ENCODE results near the gene DISC1. TPM values are rescaled to one million over a fixed set of nuclear protein-coding genes. Genes with fewer than 3 reads are reported as not detected.

DISC1 gene
- polyA plus RNA-seq, 1 experiment, result 5.4 TPM

DNA sequence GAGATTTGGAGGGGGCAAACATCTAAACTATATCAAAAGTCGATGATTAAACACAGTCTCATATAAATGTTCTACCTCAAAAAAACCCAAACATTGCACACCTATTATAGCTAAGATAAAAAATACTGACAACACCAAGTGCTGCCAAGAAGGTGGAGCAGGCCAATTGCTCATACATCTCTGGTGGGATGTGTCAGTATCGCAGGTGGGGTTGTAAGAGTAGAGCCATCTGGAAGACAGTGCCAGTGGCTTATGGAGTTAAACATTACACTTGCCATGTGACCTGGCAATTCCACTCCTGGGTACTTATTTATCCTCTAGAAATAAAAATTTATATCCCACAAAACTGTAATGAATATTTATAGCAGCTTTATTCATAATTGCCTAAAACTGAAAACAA is 213.4 kb downstream of the DISC1 start:
- ChIA-PET CTCF (interaction anchor here (0.8 kb wide), 1 partner anchor 27 kb away, joined by 3 read pairs; no protein-coding TSS in a partner anchor), POLR2A (no interaction called here)
- no peak overlapping the region for H3K4me3 ChIP-seq (ENCODE audit: low read depth, low read length)
- TF ChIP-seq, protein P1, sequence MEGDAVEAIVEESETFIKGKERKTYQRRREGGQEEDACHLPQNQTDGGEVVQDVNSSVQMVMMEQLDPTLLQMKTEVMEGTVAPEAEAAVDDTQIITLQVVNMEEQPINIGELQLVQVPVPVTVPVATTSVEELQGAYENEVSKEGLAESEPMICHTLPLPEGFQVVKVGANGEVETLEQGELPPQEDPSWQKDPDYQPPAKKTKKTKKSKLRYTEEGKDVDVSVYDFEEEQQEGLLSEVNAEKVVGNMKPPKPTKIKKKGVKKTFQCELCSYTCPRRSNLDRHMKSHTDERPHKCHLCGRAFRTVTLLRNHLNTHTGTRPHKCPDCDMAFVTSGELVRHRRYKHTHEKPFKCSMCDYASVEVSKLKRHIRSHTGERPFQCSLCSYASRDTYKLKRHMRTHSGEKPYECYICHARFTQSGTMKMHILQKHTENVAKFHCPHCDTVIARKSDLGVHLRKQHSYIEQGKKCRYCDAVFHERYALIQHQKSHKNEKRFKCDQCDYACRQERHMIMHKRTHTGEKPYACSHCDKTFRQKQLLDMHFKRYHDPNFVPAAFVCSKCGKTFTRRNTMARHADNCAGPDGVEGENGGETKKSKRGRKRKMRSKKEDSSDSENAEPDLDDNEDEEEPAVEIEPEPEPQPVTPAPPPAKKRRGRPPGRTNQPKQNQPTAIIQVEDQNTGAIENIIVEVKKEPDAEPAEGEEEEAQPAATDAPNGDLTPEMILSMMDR (IDR thresholded peaks at IDR 0.05; ENCODE audit: low read depth, low read length), result no peak
- H3K27me3 ChIP-seq (ENCODE audit: control insufficient read depth, insufficient read depth, low read length), result no peaks in the 10 kb centered on the region
- no peak for DNase-seq (ENCODE audit: low read depth, low spot score)
- no peak overlapping the region for H3K27ac ChIP-seq (ENCODE audit: low read depth, low read length)
- no peaks in the 10 kb centered on the region for H3K9me3 ChIP-seq (ENCODE audit: control insufficient read depth, insufficient read depth, low read length)

DNA sequence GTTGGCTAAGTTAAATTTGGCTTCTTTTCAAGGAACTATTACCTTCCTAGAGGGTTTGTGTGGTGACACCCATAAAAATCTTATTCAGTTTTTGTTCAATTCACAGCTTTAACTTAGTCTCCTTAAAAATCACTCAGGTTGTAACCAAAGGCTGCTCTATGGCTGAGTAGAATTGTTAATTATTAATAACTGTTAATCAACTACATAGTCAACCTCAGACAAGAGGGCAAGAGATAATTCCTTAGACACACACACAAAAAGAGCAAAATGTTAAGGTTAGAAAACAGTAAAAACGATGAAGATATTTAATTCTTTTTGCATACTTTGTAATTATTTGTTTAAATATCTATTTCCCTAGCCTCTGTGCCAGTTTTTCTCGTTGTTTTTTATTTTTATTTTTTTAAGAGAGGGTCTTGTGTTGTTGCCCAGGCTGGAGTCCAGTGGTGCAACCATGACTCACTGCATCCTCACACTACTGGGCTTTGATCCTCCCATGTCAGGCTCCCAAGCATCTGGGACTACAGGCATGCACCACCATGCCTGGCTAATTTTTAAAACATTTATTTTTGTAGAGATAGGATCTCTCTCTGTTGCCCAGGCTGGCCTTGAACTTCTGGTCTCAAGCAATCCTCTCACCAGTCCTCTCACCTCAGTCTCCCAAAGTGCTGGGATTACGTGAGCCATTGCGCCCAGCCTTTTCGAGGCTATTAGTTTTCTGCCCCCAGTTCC is 215.2 kb downstream of the DISC1 start:
- no peak for DNase-seq (ENCODE audit: low read depth, low spot score)
- ChIA-PET CTCF (no interaction called here), POLR2A (no interaction called here)
- TF ChIP-seq, protein P1 (IDR thresholded peaks at IDR 0.05; ENCODE audit: low read depth, low read length), result no peak
- Histone ChIP-seq H3K4me3 (ENCODE audit: low read depth, low read length) (no peak overlapping the region), H3K27ac (ENCODE audit: low read depth, low read length) (no peak overlapping the region), H3K27me3 (ENCODE audit: control insufficient read depth, insufficient read depth, low read length) (no peaks in the 10 kb centered on the region), H3K9me3 (ENCODE audit: control insufficient read depth, insufficient read depth, low read length) (no peaks in the 10 kb centered on the region)

DNA sequence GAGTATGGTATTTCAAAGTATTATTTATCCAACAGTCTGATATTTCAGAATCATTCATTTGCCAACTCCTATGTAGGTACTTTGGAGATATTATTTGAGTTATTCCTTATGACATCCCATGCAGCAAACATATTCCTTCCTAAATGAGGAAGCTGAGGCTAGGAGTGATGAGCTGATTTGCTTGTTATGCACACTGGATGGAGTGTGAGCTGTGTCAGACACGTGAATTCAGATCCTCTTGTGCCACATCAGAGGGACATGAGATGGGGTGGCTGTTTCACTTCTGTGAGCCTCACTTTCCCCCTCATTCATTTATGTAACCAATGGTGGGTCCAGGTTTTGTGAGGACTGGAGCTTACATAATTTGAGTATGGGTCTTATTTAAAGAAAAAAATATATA is 215.9 kb downstream of the DISC1 start:
- H3K27me3 ChIP-seq (ENCODE audit: control insufficient read depth, insufficient read depth, low read length), result no peaks in the 10 kb centered on the region
- TF ChIP-seq, protein P1 (IDR thresholded peaks at IDR 0.05; ENCODE audit: low read depth, low read length), result no peak
- CTCF ChIA-PET, result no interaction called here
- no peak overlapping the region for H3K4me3 ChIP-seq (ENCODE audit: low read depth, low read length)
- no peak for DNase-seq (ENCODE audit: low read depth, low spot score)
- H3K9me3 ChIP-seq (ENCODE audit: control insufficient read depth, insufficient read depth, low read length), result no peaks in the 10 kb centered on the region
- H3K27ac ChIP-seq (ENCODE audit: low read depth, low read length), result no peak overlapping the region
- POLR2A ChIA-PET, result no interaction called here

DNA sequence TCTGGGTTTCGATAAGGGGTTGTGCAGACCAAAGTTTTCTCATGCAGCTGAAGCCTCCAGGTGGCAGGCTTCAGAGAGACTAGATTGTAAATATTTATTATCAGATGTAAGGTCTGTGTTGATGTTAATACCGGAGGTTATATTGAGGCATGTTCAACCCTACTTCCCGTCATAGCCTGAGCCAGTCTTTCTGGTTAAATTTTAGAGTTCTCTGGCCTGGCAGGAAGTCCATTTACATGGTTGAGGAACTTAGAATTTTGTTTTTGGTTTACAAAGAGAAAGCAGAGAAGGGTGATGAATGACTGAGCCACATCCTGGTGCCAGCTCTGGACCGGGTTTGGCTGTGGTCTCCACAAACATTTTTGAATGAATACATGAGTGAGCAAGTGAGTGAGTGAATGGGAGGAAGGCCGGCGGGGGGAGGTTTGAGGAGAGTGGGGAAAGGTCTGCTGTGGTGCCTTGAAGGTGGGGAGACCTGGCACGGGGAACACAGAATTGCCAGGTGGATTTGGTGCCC is 218.5 kb downstream of the DISC1 start:
- peak overlapping the region; percentile 71 for H3K27ac ChIP-seq (ENCODE audit: low read depth, low read length)
- TF ChIP-seq, protein P1 (IDR thresholded peaks at IDR 0.05; ENCODE audit: low read depth, low read length), result 0 out of 2 replicates have a peak, but pooled peaks have one; percentile 18
- DNase-seq (ENCODE audit: low read depth, low spot score), result peak; percentile 44
- H3K9me3 ChIP-seq (ENCODE audit: control insufficient read depth, insufficient read depth, low read length), result no peaks in the 10 kb centered on the region
- no peaks in the 10 kb centered on the region for H3K27me3 ChIP-seq (ENCODE audit: control insufficient read depth, insufficient read depth, low read length)
- ChIA-PET CTCF (interaction anchor here (0.6 to 1.5 kb wide), 3 partner anchors 44 to 782 kb away, joined by 3 read pairs; no protein-coding TSS in a partner anchor), POLR2A (interaction anchor here (0.7 kb wide), 1 partner anchor 69 kb away, joined by 6 read pairs; no protein-coding TSS in a partner anchor)
- no peak overlapping the region for H3K4me3 ChIP-seq (ENCODE audit: low read depth, low read length)

DNA sequence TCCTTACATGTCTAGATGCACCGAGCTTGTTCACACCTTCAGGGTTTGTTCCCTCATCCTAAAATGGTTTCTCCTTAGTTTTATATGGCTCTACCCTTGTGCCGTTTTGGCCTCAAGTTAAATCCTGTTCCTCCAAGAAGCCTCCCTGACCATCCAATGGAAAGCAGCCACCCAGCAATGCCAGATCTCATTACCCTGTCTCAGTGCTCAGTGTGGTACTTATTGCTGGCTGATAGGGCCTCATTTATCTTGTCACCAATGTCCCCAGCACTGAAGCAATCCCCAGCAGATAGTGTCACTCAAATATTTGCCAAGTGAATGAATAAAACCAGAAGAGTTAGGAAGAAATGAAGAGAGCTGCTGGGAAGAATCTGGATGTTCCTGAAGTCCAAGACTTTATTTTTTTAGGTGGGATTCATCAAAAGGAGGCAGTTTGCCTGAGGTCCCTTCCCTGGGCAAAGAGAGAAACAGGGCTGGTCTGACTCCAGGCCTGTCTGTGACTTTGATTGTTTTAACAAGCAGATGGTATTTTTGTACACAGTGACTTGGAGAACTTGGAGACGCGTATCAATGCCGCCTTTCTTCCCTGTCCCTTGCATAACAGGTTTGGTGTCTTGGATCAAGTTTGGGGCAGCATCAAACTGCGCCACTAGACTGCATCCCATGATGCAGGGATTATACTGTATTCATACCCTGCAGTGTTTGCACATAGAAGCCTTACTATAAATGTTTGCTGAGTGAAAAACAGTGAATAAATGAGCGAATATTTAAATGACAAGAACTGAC is 221.2 kb downstream of the DISC1 start:
- no peaks in the 10 kb centered on the region for H3K9me3 ChIP-seq (ENCODE audit: control insufficient read depth, insufficient read depth, low read length)
- TF ChIP-seq, protein P1 (IDR thresholded peaks at IDR 0.05; ENCODE audit: low read depth, low read length), result no peak
- H3K4me3 ChIP-seq (ENCODE audit: low read depth, low read length), result no peak overlapping the region
- no peak overlapping the region for H3K27ac ChIP-seq (ENCODE audit: low read depth, low read length)
- CTCF ChIA-PET, result no interaction called here
- no peak for DNase-seq (ENCODE audit: low read depth, low spot score)
- POLR2A ChIA-PET, result no interaction called here
- H3K27me3 ChIP-seq (ENCODE audit: control insufficient read depth, insufficient read depth, low read length), result no peaks in the 10 kb centered on the region
